Mucosa of rectum (tissue), 2 donors: ENCODE measurements around the gene TMIGD1.
A peak's percentile ranks its signal among the peaks of the same experiment; 100 is the strongest.

Experiments
- H3K27ac ChIP-seq, 2 donors: one replicate each; pipeline ENCODE4 v1.7.0; 2013; ENCODE audit warnings: inconsistent platforms in 2 of 2, low read depth in 2 of 2, low read length in 2 of 2
- H3K27me3 ChIP-seq, 2 donors: one replicate each; pipeline ENCODE4 v1.7.0; 2013; ENCODE audit warnings: low read length in 2 of 2; ENCODE audit not compliant: control insufficient read depth in 2 of 2, insufficient read depth in 2 of 2
- H3K36me3 ChIP-seq, 2 donors: one replicate each; pipeline ENCODE4 v1.7.0; 2013; ENCODE audit warnings: low read length in 2 of 2; ENCODE audit not compliant: control insufficient read depth in 2 of 2, insufficient read depth in 2 of 2
- H3K4me1 ChIP-seq, 2 donors: one replicate each; pipeline ENCODE4 v1.7.0; 2013; ENCODE audit warnings: low read length in 2 of 2, mild to moderate bottlenecking in 1 of 2; ENCODE audit not compliant: control insufficient read depth in 2 of 2, insufficient read depth in 2 of 2
- H3K4me3 ChIP-seq, 2 donors: one replicate each; pipeline ENCODE4 v1.7.0; 2013; ENCODE audit warnings: low read length in 2 of 2
- H3K9ac ChIP-seq, 2 donors: one replicate each; pipeline ENCODE4 v1.7.0; 2013; ENCODE audit warnings: low read length in 2 of 2, low read depth in 1 of 2, mild to moderate bottlenecking in 1 of 2
- H3K9me3 ChIP-seq, 2 donors: one replicate each; pipeline ENCODE4 v1.7.0; 2013; ENCODE audit warnings: low read length in 2 of 2; ENCODE audit not compliant: control insufficient read depth in 2 of 2
- donor health status: healthy.
- donor health status: Normal muscosa, but diverticular disease.

Gene TMIGD1

GRCh38 chr17:30314474-30314873 is 19.4 kb downstream of the TMIGD1 start:
- no peaks in the 10 kb centered on the region for H3K36me3 ChIP-seq
- H3K4me3 ChIP-seq: no peak overlapping the region
- H3K4me1 ChIP-seq: peaks cover 14 to 15% of the 10 kb centered on the region in 2 donors
- H3K27me3 ChIP-seq: no peaks in the 10 kb centered on the region
- H3K9me3 ChIP-seq: no peaks in the 10 kb centered on the region
- peak overlapping the region in 1 of 2 donors; percentile 36 for H3K27ac ChIP-seq
- no peak overlapping the region for H3K9ac ChIP-seq

GRCh38 chr17:30312226-30312625 is 21.6 kb downstream of the TMIGD1 start:
- Histone ChIP-seq H3K9me3 (no peaks in the 10 kb centered on the region), H3K27ac (peak overlapping the region in 1 of 2 donors; percentile 4), H3K27me3 (no peaks in the 10 kb centered on the region), H3K9ac (no peak overlapping the region), H3K36me3 (no peaks in the 10 kb centered on the region), H3K4me1 (peaks cover 17 to 25% of the 10 kb centered on the region in 2 donors), H3K4me3 (no peak overlapping the region)

- Histone ChIP-seq H3K36me3 (no peaks in the 10 kb centered on the region), H3K27ac (no peak overlapping the region), H3K27me3 (no peaks in the 10 kb centered on the region), H3K9me3 (no peaks in the 10 kb centered on the region), H3K4me1 (peaks cover 8 to 28% of the 10 kb centered on the region in 2 donors), H3K9ac (no peak overlapping the region), H3K4me3 (no peak overlapping the region)
Observed at GRCh38 chr17:30310562-30310961, 23.3 kb downstream of the TMIGD1 start.

- no peaks in the 10 kb centered on the region for H3K9me3 ChIP-seq
- H3K4me1 ChIP-seq: peaks cover 6 to 24% of the 10 kb centered on the region in 2 donors
- H3K27me3 ChIP-seq: no peaks in the 10 kb centered on the region
- H3K27ac ChIP-seq: peak overlapping the region in 1 of 2 donors; percentile 27
- H3K9ac ChIP-seq: no peak overlapping the region
- H3K4me3 ChIP-seq: no peak overlapping the region
- H3K36me3 ChIP-seq: no peaks in the 10 kb centered on the region
Observed at GRCh38 chr17:30309591-30309990, 24.3 kb downstream of the TMIGD1 start.

GRCh38 chr17:30308406-30308805 is 25.5 kb downstream of the TMIGD1 start:
- Histone ChIP-seq H3K9me3 (no peaks in the 10 kb centered on the region), H3K27ac (peak overlapping the region; percentile 29 to 46), H3K36me3 (no peaks in the 10 kb centered on the region), H3K27me3 (no peaks in the 10 kb centered on the region), H3K4me3 (no peak overlapping the region), H3K4me1 (peaks cover 6 to 20% of the 10 kb centered on the region in 2 donors), H3K9ac (no peak overlapping the region)

- H3K27me3 ChIP-seq: no peaks in the 10 kb centered on the region
- no peak overlapping the region for H3K4me3 ChIP-seq
- no peaks in the 10 kb centered on the region for H3K9me3 ChIP-seq
- H3K27ac ChIP-seq: no peak overlapping the region
- no peaks in the 10 kb centered on the region for H3K36me3 ChIP-seq
- H3K4me1 ChIP-seq: peaks cover 6 to 18% of the 10 kb centered on the region in 2 donors
- no peak overlapping the region for H3K9ac ChIP-seq
Observed at GRCh38 chr17:30304778-30305177, 29.1 kb downstream of the TMIGD1 start.

- no peaks in the 10 kb centered on the region for H3K27me3 ChIP-seq
- no peak overlapping the region for H3K9ac ChIP-seq
- H3K27ac ChIP-seq: no peak overlapping the region
- no peaks in the 10 kb centered on the region for H3K9me3 ChIP-seq
- H3K4me1 ChIP-seq: peaks cover 4 to 7% of the 10 kb centered on the region in 2 donors
- no peaks in the 10 kb centered on the region for H3K36me3 ChIP-seq
- no peak overlapping the region for H3K4me3 ChIP-seq
Observed at GRCh38 chr17:30302241-30302640, 31.6 kb downstream of the TMIGD1 start.

- Histone ChIP-seq H3K27ac (no peak overlapping the region), H3K9me3 (no peaks in the 10 kb centered on the region), H3K9ac (no peak overlapping the region), H3K27me3 (no peaks in the 10 kb centered on the region), H3K4me1 (peaks cover 0 to 2% of the 10 kb centered on the region in 2 donors), H3K4me3 (no peak overlapping the region), H3K36me3 (no peaks in the 10 kb centered on the region)
Observed at GRCh38 chr17:30300818-30301217, 33.0 kb downstream of the TMIGD1 start.

- H3K36me3 ChIP-seq: no peaks in the 10 kb centered on the region
- no peaks in the 10 kb centered on the region for H3K4me1 ChIP-seq
- no peak overlapping the region for H3K27ac ChIP-seq
- no peaks in the 10 kb centered on the region for H3K9me3 ChIP-seq
- H3K27me3 ChIP-seq: no peaks in the 10 kb centered on the region
- no peak overlapping the region for H3K9ac ChIP-seq
- H3K4me3 ChIP-seq: no peak overlapping the region
Observed at GRCh38 chr17:30299000-30299399, 34.9 kb downstream of the TMIGD1 start.

- no peak overlapping the region for H3K27ac ChIP-seq
- H3K36me3 ChIP-seq: no peaks in the 10 kb centered on the region
- no peak overlapping the region for H3K9ac ChIP-seq
- no peaks in the 10 kb centered on the region for H3K4me1 ChIP-seq
- H3K4me3 ChIP-seq: no peak overlapping the region
- H3K27me3 ChIP-seq: no peaks in the 10 kb centered on the region
- no peaks in the 10 kb centered on the region for H3K9me3 ChIP-seq
Observed at GRCh38 chr17:30297715-30298114, 36.1 kb downstream of the TMIGD1 start.
